HG03565 (cell line): ENCODE results near the gene STX16.

Experiments
- ATAC-seq: cut with Tn5 transposase; IDR thresholded peaks from one replicate; pipeline ENCODE4 v1.9.1; 2021; ENCODE audit warnings: mild to moderate bottlenecking, moderate library complexity; ENCODE audit not compliant: unreplicated experiment

Gene STX16

GRCh38 chr20:58709013-58709702 is 58.1 kb downstream of the STX16 start:
- no peak for ATAC-seq

GRCh38 chr20:58709703-58710039 is 58.6 kb downstream of the STX16 start:
- no peak for ATAC-seq

DNA sequence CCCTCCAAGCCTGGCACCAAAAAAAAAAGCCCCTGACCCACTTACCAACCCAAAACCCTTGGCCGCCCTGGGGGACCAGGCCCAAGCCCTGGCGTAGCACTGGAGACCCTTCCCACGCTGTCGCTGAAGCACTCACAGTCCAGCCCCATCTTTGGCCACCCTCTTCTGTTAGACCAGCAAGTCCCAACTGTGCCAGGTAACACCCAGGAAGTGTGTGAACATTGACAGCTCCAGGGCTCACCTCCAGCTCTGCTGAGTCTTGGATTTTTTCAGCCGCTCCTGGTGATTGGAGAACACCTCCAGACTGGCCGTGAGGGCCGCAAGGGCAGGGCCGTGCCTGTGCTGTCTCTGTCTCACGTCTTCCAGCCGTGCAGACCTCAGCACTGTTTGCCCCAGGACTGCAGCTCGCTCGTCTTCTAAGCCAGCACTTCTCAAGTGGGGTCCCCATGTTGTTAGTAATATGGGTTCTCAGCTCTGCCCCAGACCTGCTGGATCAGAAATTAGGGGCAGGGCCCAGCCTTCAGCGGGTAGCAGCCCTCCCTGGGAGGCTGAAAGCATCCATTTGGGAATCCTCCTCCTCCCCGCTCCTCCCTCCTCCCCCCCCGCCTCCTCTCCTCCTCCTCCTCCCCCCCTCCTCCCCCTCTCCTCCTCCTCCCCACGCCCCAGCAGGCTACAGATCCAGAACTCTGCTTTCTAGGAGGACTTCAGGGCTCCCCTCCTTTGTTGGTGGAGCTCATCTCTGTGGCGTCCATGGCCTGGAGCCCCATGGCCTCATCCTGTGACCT is 59.6 kb downstream of the STX16 start:
- no peak for ATAC-seq

- ATAC-seq = no peak
Observed at GRCh38 chr20:58711266-58712051, 60.4 kb downstream of the STX16 start.

DNA sequence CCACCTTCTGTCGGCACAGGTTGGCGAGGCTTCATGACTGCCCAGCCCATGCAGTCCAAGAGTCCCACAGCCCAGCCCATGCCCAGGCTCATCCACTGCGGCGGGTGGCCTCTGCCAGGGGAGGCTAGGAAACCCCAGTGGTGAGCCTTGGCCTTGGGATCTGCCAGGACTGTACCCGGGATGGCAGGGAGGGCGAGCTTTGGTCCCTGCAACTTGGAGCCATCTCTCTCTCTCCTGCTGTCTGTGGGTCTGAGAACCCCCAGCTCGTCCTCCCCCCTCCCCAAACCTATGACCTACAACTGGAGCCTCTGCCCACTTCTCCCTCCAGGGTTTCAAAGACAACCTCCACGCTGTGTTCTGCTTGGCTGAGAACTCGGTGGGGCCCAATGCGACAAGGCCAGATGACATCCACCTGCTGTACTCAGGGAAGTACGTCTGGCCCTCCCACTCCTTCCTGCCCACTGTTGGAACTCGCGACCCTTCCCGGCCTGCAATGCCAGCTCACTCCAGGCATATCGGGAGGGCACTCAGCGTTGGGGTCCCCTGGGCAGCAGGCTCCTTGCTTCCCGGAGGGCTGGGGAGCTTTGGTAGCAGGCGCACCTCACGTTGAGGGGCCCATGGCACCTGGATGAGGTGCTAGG is 61.2 kb downstream of the STX16 start:
- no peak for ATAC-seq

DNA sequence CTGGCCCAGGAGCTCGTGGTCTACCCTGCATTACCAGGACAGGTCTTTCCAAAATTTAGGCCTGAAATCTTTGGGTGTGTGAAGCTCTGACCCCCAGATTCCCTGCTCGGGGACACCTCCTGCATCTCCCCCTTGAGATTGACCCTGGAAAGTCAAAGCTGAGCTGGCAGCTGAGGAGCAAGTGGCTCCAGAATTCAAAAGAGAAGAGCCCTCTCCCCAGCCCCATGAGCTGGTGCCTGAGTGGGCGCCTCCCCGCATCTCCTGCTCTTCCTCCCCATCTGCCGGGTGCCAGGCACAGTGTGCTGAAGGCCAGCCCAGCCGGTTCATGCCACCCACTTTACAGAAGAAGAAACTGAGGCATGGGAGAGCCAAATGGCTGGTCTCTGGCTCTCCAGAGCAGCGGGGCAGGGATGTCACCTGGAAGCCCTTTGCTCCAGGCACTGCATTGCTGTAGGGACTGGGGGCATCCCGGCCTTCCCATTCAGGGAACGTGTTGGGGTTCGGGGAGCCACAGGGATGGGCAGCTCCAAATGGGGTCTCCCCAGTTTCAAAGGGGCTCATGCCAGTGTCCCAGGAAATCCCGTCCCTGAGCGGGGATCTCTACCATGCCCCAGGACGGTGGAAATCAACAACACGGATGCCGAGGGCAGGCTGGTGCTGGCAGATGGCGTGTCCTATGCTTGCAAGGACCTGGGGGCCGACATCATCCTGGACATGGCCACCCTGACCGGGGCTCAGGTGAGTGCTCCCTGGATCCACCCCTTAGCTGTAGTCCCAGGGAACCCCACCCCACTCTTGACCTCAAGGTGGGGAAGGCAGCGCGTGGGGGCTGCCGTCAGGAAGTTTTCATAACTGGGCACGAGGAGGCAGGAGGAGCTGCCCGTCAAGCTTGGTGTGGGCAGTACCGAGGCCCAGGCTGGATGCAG is 62.0 kb downstream of the STX16 start:
- no peak for ATAC-seq

- ATAC-seq = no peak
Observed at GRCh38 chr20:58713801-58714339, 62.8 kb downstream of the STX16 start.

GRCh38 chr20:58714340-58714922 is 63.3 kb downstream of the STX16 start:
- ATAC-seq = no peak

- no peak for ATAC-seq
Observed at GRCh38 chr20:58714923-58715351, 63.9 kb downstream of the STX16 start.

- ATAC-seq = no peak
Observed at GRCh38 chr20:58715391-58715800, 64.3 kb downstream of the STX16 start.

DNA sequence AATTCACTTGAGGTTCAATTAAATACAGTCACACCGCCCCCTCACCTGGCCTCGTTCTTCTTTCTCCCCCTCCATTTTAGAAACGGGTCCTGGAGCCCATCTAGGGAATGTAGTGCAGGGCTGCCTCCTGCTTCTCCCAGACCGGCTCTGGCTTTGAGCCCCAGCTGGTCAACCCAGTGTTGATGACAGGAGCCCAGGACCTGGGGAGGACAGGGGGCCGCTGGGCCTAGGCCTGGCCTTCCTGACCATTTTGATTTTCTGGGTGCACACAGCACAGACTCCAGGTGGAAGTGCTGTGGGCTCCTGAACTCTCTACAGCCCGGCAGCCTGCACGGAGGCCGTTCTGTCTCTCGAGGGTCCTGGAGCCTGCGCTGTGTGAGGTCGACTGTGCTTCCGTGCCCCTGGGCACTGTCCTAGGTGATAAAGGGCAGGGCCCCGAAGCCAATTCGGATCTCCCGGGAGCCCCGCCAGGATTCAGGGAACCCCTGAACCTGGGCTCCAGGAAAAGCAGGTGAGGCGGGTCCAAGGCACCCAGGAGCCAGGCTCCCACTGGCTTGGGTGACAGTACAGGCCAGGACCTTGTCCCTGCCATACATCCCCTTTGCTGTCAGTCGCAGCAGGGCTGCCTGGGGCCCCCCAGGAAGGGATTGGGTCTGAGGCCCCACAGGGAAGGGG is 64.9 kb downstream of the STX16 start:
- ATAC-seq = no peak

- no peak for ATAC-seq
Observed at GRCh38 chr20:58716476-58717277, 65.6 kb downstream of the STX16 start.

GRCh38 chr20:58717278-58718091 is 66.4 kb downstream of the STX16 start:
- ATAC-seq = no peak

- ATAC-seq = no peak
Observed at GRCh38 chr20:58718121-58718563, 67.1 kb downstream of the STX16 start.

DNA sequence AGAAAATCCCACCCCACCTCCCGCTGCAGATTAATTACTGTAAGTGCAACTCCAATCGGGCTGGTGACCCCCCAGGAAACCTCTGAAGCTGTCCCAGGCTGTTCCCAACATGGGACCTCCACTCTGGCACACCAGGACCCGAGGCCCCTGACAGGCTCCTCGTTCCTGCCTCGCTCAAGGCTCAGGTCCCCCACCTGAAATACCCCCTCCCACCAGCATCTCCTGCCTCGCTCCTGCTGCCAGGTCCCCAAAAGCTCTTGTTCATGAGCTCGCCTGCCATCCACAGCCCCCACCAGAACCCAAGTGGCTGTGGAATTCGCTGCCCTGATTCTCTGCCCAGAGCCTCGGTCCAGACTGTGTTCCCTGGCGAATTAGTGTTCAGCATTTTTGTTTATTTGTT is 67.6 kb downstream of the STX16 start:
- no peak for ATAC-seq

DNA sequence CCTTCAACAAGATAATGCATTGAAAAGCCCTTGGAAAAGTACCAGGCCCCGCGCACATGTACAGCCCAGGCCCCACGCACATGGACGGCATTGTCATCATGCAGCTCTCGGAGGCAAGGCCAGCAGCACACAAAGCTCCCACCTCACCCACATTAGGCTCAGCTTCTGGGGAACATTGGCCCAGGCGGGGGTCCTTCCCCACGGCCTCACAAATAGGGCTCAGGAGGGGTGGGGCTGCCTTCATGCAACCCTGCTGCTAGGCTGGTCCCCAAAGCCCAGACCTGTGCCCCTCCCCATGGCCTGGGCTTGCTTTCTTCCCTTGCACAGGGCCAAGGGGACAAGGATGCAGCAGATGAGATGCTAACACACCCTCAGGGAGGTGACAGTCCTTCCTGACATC is 68.2 kb downstream of the STX16 start:
- no peak for ATAC-seq

DNA sequence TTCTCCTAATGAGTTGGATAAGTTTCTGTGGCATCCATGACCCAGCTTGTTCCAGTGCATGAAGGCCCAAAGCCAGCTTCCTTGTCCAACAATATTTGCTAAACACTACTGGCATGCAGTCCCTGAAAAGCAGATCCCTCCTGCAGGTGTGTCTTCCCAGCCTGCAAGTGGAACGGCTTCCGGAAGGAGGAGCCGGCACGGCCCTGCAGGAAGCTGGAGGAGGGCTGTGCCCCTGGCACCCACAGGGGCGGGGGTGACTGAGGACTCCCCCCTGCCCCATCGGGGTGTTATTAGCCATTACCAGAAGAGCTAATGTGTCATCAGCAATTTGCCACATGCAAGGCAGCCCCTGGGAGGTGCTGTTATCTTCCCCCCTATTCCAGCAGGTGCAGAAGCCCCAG is 68.9 kb downstream of the STX16 start:
- ATAC-seq = no peak
